Parathyroid adenoma (tissue), 2 donors: ENCODE measurements around the gene CD28.

Experiments used
- H2AFZ ChIP-seq: fragments of 300-600 bp; sonication (generic); one replicate; pipeline ENCODE4 v1.7.0; 2017; ENCODE audit warnings: antibody characterized with exemption, mild to moderate bottlenecking
- H3K27ac ChIP-seq: fragments of 300-600 bp; sonication (generic); one replicate; pipeline ENCODE4 v1.7.0; 2017
- H3K27me3 ChIP-seq: fragments of 300-600 bp; sonication (generic); one replicate; pipeline ENCODE4 v1.7.0; 2017; ENCODE audit warnings: low read length; ENCODE audit not compliant: control insufficient read depth, insufficient read depth
- H3K36me3 ChIP-seq: fragments of 300-600 bp; sonication (generic); one replicate; pipeline ENCODE4 v1.7.0; 2017; ENCODE audit warnings: low read length; ENCODE audit not compliant: control insufficient read depth, insufficient read depth
- H3K4me1 ChIP-seq: fragments of 300-600 bp; sonication (generic); one replicate; pipeline ENCODE4 v1.7.0; 2017; ENCODE audit warnings: control low read depth
- H3K4me2 ChIP-seq: fragments of 300-600 bp; sonication (generic); one replicate; pipeline ENCODE4 v1.7.0; 2017; ENCODE audit warnings: low read length
- H3K4me3 ChIP-seq: fragments of 300-600 bp; sonication (generic); one replicate; pipeline ENCODE4 v1.7.0; 2017; ENCODE audit warnings: low read depth, low read length
- H3K79me2 ChIP-seq: fragments of 300-600 bp; sonication (generic); one replicate; pipeline ENCODE4 v1.7.0; 2017; ENCODE audit warnings: control low read depth
- H3K9ac ChIP-seq: fragments of 300-600 bp; sonication (generic); one replicate; pipeline ENCODE4 v1.7.0; 2017; ENCODE audit warnings: mild to moderate bottlenecking
- H3K9me3 ChIP-seq: fragments of 300-600 bp; sonication (generic); one replicate; pipeline ENCODE4 v1.7.0; 2017; ENCODE audit warnings: low read length; ENCODE audit not compliant: control insufficient read depth
- TF ChIP-seq, protein P1 (sequence below): fragments of 300-600 bp; sonication (generic); IDR thresholded peaks from one replicate; pipeline ENCODE4 v1.7.0; 2017; ENCODE audit warnings: antibody characterized with exemption, mild to moderate bottlenecking
- donor health status: primary hyperparathyroidism.

The CD28 gene

DNA sequence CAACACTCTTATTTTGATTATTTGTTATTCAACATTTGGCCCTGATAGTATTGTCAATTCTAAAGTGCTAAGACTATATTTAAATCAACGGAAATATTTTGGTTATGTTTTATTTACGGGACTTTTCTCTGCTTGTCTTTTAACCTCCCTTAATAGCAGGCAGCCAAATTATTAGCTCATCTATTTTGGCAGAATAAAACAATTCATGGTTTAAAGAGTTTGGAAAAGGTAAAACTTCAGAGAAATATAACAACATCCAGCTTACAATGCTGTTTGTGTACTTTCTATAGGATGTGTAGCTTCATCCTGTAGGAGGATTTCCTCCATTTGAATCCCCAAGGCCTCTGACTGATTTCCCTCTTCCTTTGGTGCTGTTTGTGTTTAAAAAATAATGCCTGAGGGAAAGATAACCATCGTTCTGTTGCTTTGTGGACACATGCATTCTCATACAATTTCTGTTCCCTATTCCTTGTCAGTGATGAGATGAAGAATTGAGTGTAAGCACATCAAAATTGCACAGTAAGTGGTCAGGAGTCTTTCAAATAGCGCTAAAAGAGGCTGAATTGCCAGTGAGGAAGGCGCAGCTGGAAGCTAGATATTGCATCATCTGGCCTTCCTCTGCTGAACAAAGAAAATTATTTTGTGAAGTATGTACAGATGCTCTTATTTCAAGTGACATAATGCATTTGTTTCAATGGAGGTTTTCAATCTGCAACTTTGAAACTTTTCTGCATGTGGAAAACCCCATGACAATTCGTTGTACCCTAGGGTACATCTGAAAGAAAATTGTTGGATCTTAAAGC lies 80.3 kb downstream of the CD28 start:
- Histone ChIP-seq H3K4me2 (no peak overlapping the region), H2AFZ (no peak overlapping the region), H3K9ac (no peak overlapping the region), H3K4me3 (no peak overlapping the region), H3K4me1 (no peaks in the 10 kb centered on the region), H3K27ac (peak overlapping the region; percentile 8), H3K27me3 (no peaks in the 10 kb centered on the region), H3K9me3 (no peaks in the 10 kb centered on the region), H3K79me2 (no peaks in the 10 kb centered on the region), H3K36me3 (no peaks in the 10 kb centered on the region)
- TF ChIP-seq, protein P1, sequence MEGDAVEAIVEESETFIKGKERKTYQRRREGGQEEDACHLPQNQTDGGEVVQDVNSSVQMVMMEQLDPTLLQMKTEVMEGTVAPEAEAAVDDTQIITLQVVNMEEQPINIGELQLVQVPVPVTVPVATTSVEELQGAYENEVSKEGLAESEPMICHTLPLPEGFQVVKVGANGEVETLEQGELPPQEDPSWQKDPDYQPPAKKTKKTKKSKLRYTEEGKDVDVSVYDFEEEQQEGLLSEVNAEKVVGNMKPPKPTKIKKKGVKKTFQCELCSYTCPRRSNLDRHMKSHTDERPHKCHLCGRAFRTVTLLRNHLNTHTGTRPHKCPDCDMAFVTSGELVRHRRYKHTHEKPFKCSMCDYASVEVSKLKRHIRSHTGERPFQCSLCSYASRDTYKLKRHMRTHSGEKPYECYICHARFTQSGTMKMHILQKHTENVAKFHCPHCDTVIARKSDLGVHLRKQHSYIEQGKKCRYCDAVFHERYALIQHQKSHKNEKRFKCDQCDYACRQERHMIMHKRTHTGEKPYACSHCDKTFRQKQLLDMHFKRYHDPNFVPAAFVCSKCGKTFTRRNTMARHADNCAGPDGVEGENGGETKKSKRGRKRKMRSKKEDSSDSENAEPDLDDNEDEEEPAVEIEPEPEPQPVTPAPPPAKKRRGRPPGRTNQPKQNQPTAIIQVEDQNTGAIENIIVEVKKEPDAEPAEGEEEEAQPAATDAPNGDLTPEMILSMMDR = no peak

DNA sequence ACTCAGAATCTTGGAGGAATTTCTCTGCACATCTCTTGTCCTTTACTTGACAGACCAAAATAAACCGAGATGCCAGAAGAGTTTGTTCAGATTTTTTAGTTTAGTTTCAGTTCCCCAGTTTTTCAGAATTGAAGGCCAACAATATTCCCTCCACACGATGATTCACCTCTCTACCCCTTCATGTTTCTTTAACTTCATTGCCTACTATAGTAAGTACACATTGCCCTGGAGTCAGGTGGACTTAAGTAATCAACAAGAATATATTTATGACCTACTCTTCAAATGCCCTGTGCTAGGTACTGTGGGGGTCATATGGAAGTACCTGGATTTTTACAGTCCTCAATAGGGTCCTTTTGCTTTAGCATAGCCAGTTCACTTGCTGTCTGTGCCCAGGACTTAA lies 81.5 kb downstream of the CD28 start:
- no peaks in the 10 kb centered on the region for H3K4me1 ChIP-seq
- TF ChIP-seq, protein P1 = no peak
- H3K9me3 ChIP-seq = no peaks in the 10 kb centered on the region
- H3K4me2 ChIP-seq = no peak overlapping the region
- H3K9ac ChIP-seq = no peak overlapping the region
- H3K27ac ChIP-seq = no peak overlapping the region
- H3K36me3 ChIP-seq = no peaks in the 10 kb centered on the region
- H3K4me3 ChIP-seq = no peak overlapping the region
- H3K79me2 ChIP-seq = no peaks in the 10 kb centered on the region
- H3K27me3 ChIP-seq = no peaks in the 10 kb centered on the region
- H2AFZ ChIP-seq = no peak overlapping the region
